Ishikawa (cell line): Measurements from ENCODE around the gene SEMA6A.

Source experiments
- CEBPB ChIP-seq: IDR thresholded peaks from 2 replicates; pipeline ENCODE4 v1.6.1; 2012
- CREB1 ChIP-seq: IDR thresholded peaks from 2 replicates; pipeline ENCODE4 v1.6.1; 2012; ENCODE audit warnings: low read depth
- EGR1 ChIP-seq: IDR thresholded peaks from 2 replicates; pipeline ENCODE4 v1.6.1; 2012
- EP300 ChIP-seq: IDR thresholded peaks from 2 replicates; pipeline ENCODE4 v1.6.1; 2012; ENCODE audit warnings: borderline replicate concordance
- FOXM1 ChIP-seq: IDR thresholded peaks from 2 replicates; pipeline ENCODE4 v1.6.1; 2012; ENCODE audit warnings: low read depth, borderline replicate concordance
- MAX ChIP-seq: IDR thresholded peaks from 2 replicates; pipeline ENCODE4 v1.6.1; 2012
- NFIC ChIP-seq: IDR thresholded peaks from 2 replicates; pipeline ENCODE4 v1.6.1; 2012
- RAD21 ChIP-seq: IDR thresholded peaks from 2 replicates; pipeline ENCODE4 v1.6.1; 2012; ENCODE audit warnings: low read depth
- REST ChIP-seq: IDR thresholded peaks from 2 replicates; pipeline ENCODE4 v1.6.1; 2012; ENCODE audit warnings: low read depth, mild to moderate bottlenecking
- TAF1 ChIP-seq: IDR thresholded peaks from 2 replicates; pipeline ENCODE4 v1.6.1; 2012; ENCODE audit warnings: low read depth, mild to moderate bottlenecking
- TCF12 ChIP-seq: IDR thresholded peaks from 2 replicates; pipeline ENCODE4 v1.6.1; 2012; ENCODE audit warnings: low read depth
- TEAD4 ChIP-seq: IDR thresholded peaks from 2 replicates; pipeline ENCODE4 v1.6.1; 2012
- USF1 ChIP-seq: IDR thresholded peaks from 2 replicates; pipeline ENCODE4 v1.6.1; 2012
- YY1 ChIP-seq: IDR thresholded peaks from 2 replicates; pipeline ENCODE4 v1.6.1; 2012; ENCODE audit warnings: low read depth
- ZBTB7A ChIP-seq: IDR thresholded peaks from 2 replicates; pipeline ENCODE4 v1.6.1; 2012; ENCODE audit warnings: low read depth

Gene SEMA6A

GRCh38 chr5:116488356-116489041 is 86.1 kb downstream of the SEMA6A start:
- TF ChIP-seq CEBPB: no peak
- TF ChIP-seq ZBTB7A: no peak
- no peak for TF ChIP-seq YY1
- no peak for TF ChIP-seq EGR1
- TF ChIP-seq FOXM1: no peak
- no peak for TF ChIP-seq TEAD4
- no peak for TF ChIP-seq EP300
- TF ChIP-seq REST: no peak
- no peak for TF ChIP-seq MAX
- no peak for TF ChIP-seq RAD21
- TF ChIP-seq TAF1: no peak

GRCh38 chr5:116487045-116487444 is 87.6 kb downstream of the SEMA6A start:
- TF ChIP-seq TAF1: no peak
- TF ChIP-seq EGR1: no peak
- TF ChIP-seq YY1: no peak
- no peak for TF ChIP-seq TEAD4
- TF ChIP-seq MAX: no peak
- no peak for TF ChIP-seq REST
- no peak for TF ChIP-seq USF1
- TF ChIP-seq CREB1: no peak
- no peak for TF ChIP-seq ZBTB7A
- no peak for TF ChIP-seq EP300
- no peak for TF ChIP-seq RAD21

GRCh38 chr5:116486588-116486987 is 88.0 kb downstream of the SEMA6A start:
- TF ChIP-seq ZBTB7A (no peak), EP300 (no peak), REST (no peak), NFIC (no peak), MAX (no peak), TCF12 (no peak)

GRCh38 chr5:116484645-116485044 is 90.0 kb downstream of the SEMA6A start:
- TF ChIP-seq MAX (no peak), CREB1 (no peak), TEAD4 (no peak), REST (no peak), TAF1 (no peak), ZBTB7A (no peak), FOXM1 (no peak), RAD21 (no peak), NFIC (no peak), YY1 (no peak), CEBPB (no peak)
